ENCODE data around the gene FIZ1.

The FIZ1 gene

DNA sequence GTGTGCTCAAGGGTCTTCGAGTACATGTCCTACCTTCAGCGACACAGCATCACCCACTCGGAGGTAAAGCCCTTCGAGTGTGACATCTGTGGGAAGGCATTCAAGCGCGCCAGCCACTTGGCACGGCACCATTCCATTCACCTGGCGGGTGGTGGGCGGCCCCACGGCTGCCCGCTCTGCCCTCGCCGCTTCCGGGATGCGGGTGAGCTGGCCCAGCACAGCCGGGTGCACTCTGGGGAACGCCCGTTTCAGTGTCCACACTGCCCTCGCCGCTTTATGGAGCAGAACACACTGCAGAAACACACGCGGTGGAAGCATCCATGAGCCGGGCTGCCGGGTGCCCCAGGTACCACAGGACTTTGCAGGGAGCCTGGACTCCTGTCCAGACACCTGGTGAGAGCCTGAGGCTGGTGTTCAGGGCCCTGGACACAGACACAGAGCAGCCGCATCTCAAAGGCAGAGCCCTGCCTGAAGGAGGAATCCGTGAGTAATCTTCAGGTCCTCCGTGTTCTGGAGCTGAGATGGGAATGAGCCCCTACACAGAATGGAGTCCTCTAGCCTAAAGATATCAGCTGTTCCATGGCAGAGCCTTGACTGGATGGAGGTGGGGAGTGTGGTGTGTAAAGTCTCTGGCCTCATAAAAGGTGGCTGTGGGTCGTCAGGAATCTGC, 45.7 kb upstream of the FIZ1 start:
- ChIA-PET CTCF (interaction anchor here (1.2 to 7.2 kb wide), 3 partner anchors 10 to 141 kb away, joined by 3 to 84 read pairs (median 31); partner anchors contain the start of gene U2AF2), POLR2A (no interaction called here)
- DNase-seq (ENCODE audit: extremely low spot score) = no peak
- TF ChIP-seq, protein P1, sequence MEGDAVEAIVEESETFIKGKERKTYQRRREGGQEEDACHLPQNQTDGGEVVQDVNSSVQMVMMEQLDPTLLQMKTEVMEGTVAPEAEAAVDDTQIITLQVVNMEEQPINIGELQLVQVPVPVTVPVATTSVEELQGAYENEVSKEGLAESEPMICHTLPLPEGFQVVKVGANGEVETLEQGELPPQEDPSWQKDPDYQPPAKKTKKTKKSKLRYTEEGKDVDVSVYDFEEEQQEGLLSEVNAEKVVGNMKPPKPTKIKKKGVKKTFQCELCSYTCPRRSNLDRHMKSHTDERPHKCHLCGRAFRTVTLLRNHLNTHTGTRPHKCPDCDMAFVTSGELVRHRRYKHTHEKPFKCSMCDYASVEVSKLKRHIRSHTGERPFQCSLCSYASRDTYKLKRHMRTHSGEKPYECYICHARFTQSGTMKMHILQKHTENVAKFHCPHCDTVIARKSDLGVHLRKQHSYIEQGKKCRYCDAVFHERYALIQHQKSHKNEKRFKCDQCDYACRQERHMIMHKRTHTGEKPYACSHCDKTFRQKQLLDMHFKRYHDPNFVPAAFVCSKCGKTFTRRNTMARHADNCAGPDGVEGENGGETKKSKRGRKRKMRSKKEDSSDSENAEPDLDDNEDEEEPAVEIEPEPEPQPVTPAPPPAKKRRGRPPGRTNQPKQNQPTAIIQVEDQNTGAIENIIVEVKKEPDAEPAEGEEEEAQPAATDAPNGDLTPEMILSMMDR (IDR thresholded peaks at IDR 0.05; ENCODE audit: control extremely low read depth, extremely low read depth, low read depth, missing control alignments) = no peak

DNA sequence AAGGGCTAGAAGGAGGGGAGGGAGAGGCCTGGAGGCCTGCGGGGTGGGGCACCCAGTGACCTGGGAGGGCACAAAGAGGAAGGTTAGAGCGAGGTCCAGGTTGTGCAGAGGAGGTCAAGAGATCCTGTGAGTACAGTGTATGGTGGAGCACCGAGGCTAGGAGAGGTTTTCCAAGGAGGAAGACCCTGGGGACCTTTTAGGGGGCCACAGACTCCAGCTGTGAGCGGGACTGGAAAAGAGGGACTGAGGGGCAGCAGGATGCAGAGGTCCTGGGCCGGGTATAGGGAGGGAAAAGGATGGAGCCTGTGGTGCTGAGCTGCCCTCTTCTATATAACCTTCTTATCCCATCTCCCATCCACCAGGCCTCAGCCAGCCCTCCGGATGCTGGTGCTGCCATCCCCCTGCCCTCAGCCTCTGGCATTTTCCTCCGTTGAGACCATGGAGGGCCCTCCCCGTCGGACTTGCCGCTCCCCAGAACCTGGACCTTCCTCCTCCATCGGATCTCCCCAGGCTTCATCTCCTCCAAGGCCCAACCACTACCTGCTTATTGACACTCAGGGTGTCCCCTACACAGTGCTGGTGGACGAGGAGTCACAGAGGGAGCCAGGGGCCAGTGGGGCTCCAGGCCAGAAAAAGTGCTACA, 45.0 kb upstream of the FIZ1 start:
- POLR2A ChIA-PET = no interaction called here
- TF ChIP-seq, protein P1 (IDR thresholded peaks at IDR 0.05; ENCODE audit: control extremely low read depth, extremely low read depth, low read depth, missing control alignments) = no peak

DNA sequence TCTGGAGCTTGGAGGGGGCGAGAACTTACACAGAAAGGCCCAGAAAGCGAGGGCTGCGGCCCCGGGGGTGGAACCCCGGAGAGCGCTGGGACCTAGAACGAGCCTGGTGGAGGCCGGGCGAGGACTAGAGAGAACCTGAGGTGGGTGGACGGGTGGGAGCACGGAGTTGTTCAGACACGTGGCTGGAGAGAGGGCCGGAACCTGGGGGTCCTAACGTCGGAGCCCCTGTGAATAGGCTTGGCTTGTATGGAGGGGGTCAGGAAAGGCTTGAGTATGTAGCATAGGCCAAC, 44.5 kb upstream of the FIZ1 start:
- CTCF ChIA-PET = interaction anchor here (2.6 to 7.2 kb wide), 3 partner anchors 9 to 11 kb away, joined by 9 to 84 read pairs (median 31); partner anchors contain the start of gene U2AF2
- no peak for DNase-seq (ENCODE audit: extremely low spot score)
- TF ChIP-seq, protein P1 (IDR thresholded peaks at IDR 0.05; ENCODE audit: control extremely low read depth, extremely low read depth, low read depth, missing control alignments) = no peak
- POLR2A ChIA-PET = interaction anchor here (0.6 kb wide), 1 partner anchor 36 kb away, joined by 3 read pairs; no protein-coding TSS in a partner anchor

More for the DNA sequence above, 45.0 kb upstream of the FIZ1 start:
- no peak for DNase-seq (ENCODE audit: extremely low spot score)
- CTCF ChIA-PET = interaction anchor here (1.2 to 7.2 kb wide), 4 partner anchors 9 to 141 kb away, joined by 3 to 84 read pairs (median 20); partner anchors contain the start of gene U2AF2

DNA sequence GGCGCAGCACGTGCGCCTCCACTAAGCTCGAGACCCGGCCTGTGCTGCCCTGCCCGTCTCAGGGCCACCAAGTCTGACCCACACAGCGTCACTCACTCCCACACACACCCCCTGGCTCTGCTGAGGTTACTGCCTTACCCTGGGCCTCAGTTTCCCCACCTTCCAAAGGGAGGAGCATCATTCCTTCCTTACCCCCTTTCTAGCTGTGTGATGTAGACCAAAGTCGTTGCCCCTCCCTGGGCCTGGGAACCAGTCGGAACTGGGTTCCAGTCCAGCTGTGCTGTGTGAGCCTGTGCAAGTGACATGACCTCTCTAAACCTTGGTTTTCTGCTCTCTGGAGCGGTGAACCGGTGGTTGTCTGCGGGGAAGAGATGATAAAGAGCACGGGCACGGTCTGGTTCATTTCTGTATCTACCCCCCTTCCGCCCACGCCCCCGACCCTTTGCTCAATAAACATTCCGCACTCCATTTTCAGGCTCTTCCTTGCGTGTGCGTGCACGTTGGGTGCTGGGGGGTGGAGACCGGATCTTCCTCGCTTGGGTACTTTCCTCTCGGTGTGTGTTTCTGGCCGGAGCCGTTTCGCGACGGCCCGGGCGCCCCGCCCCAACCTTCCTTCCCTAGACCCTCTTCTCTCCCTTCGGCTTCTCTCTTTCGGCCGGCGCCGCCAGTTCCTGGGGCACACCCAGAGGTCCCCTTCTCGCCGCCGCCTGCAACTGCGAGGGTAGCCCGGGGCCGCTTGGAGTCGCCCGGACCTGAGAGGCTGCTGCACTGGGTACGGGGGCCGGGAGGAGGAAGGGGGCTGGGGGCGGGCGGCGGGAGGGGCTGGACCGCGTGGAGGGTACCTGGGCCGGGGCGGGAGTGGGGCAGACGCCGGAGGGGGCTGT, 43.9 kb upstream of the FIZ1 start, which contains the start of gene ZNF581:
TSS of gene ZNF581 (plus strand) at position 647 of the 884 bp plus-strand sequence. CDS start 923 bp downstream, outside the sequence.
- peak; percentile 80 for DNase-seq (ENCODE audit: extremely low spot score)
- CTCF ChIA-PET = interaction anchor here (1.0 to 7.2 kb wide), 6 partner anchors 8 to 13 kb away, joined by 3 to 84 read pairs (median 10); partner anchors contain the start of gene U2AF2
- TF ChIP-seq, protein P1 (IDR thresholded peaks at IDR 0.05; ENCODE audit: control extremely low read depth, extremely low read depth, low read depth, missing control alignments) = no peak
- POLR2A ChIA-PET = interaction anchor here (0.6 to 0.8 kb wide), 2 partner anchors 12 to 36 kb away, joined by 3 to 4 read pairs; partner anchors contain the start of gene U2AF2

DNA sequence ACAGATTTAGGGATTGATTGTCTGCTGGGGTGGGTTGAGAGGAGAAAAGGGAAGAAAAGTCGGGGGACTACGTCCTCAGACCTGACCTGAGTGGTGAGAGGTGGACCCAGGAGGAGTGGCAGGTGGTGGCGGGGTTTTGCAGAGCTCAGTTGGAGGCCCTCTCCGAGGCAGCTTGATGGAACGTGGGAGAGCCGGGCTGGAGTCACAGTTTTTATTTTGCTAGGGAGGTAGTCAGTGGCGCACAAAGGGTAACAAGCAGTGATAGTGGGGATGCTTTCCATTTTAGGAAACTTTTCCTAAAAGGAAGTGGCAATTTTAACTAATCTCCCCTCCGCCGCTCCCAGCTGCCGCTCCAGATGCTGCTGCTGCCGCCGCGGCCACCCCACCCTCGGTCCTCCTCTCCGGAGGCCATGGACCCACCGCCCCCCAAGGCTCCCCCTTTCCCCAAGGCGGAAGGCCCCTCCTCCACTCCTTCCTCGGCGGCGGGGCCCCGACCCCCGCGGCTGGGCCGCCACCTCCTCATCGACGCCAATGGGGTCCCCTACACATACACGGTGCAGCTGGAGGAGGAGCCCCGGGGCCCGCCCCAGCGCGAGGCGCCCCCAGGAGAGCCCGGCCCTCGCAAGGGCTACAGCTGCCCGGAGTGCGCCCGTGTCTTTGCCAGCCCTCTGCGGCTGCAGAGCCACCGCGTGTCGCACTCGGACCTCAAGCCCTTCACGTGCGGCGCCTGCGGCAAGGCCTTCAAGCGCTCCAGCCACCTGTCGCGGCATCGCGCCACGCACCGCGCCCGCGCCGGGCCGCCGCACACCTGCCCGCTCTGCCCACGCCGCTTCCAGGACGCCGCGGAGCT, 43.1 kb upstream of the FIZ1 start:
- DNase-seq (ENCODE audit: extremely low spot score) = no peak
- POLR2A ChIA-PET = interaction anchor here (0.8 kb wide), 1 partner anchor 13 kb away, joined by 4 read pairs; the partner anchor contains the start of gene U2AF2
- TF ChIP-seq, protein P1 (IDR thresholded peaks at IDR 0.05; ENCODE audit: control extremely low read depth, extremely low read depth, low read depth, missing control alignments) = no peak
- CTCF ChIA-PET = interaction anchor here (1.0 to 5.0 kb wide), 5 partner anchors 9 to 14 kb away, joined by 3 to 31 read pairs (median 9); partner anchors contain the start of gene U2AF2

Measured in GM10248 (cell line).